GM19351 (cell line): ENCODE results near the gene HYAL2.
A peak's percentile ranks its signal among the peaks of the same experiment; 100 is the strongest.

Experiments
- ATAC-seq: cut with Tn5 transposase; IDR thresholded peaks from one replicate; pipeline ENCODE4 v1.9.1; 2021; ENCODE audit warnings: mild to moderate bottlenecking, moderate library complexity; ENCODE audit not compliant: unreplicated experiment

HYAL2 gene

DNA sequence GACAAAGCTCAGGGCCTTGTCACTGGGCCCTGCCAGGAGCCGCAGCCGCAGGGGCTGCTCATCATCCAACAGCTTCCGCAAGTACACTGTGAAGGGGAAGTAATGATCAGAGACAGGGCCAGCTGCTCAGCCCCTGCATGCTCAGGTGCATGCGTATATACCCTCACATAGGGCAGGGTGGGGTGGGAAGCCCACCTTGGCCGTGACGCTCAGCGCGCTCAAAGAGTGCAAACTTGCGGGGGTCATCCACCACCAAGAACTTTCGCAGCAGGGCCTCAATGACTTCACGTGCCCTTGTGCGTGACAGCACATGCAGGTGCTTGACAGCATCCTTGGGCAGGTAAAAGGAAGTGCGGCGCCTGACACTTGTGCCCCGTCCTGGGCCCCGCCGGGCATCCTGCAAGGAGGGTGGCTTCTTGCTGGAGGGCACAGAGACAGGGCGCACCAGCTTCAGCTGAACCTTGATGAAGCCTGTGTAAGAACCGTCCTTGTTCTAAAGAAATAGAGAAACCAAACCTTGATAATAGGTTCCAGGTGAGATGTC, 8.9 kb upstream of the HYAL2 start:
- no peak for ATAC-seq

DNA sequence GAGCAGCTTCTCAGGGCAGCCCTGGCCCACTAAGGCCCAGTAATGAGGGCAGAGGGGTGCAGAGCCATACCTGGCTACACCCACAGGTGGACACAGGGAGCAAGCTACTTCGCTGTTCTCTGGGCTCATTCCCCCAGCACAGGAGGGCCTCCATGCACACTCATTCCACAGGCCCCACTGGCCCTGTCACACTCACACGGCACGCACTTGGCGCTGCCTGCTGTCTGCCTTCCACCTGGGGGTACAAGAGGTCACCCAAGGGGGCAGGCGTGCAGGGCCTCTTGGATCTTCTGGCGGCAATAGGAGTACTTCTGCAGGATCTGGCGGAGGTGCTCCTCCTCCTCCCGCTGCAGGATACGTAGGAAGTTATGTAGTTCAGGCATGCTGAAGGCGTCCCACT, 7.8 kb upstream of the HYAL2 start:
- ATAC-seq, result no peak

DNA sequence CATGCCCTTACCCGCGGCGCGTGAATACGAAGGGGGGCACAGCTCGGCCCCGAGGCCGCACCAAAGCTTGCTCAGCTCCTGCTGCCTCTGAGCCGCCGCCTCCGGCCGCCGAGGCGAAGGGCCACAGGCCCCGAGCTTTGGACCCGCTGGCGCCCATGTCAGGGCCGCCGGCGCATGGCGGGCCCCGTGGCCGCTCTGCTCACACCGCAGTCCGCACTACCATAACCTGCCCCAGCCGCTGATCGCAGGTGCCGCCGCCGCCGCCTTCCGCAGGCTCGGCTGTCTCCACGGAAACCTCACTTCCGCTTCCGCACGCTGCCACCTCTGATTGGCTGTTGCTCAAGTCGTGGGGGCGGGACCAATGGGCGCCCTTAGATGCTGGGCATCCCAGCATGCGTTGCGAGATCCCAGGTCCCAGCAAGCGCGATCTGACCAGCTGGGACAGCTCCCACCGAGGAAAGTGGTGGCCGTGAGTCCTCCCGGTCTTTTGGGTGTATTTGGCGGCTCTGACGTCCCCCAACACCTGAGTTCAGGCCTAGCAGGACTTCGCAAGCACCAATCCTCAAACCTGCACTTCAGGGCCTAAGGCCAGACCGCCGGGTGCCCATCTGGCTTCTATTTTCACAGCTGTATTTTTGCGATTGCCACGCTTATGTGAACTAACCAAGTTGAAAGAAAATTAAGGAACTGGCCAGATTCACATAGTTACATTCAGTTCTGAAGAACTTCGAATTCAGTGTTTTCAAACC, 5.6 kb upstream of the HYAL2 start, which contains the start of gene TUSC2:
Gene TUSC2 (minus strand): TSS at position 281 of the 749 bp plus-strand sequence. CDS start 124 bp downstream, at position 157.
- ATAC-seq, result peak; percentile 92

DNA sequence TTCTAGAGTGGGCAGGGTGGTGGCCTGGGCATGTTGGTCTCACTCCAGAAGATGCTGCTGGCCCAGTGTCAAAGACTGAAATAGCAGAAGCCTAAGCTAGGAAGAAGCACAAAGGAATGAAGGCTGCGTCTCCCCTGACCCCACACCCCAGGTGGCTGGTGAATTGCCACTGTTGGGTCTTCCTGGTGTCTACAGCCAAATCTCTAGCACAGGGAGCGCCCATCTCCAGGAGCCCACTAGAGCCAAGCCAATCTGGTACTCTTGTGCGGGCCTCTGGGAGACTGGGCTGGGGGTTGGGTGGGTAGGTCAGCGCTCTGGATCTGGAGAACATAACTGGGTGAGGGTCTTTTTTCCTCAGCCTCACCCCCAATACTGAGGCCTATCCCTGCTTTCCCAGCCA, 4.6 kb upstream of the HYAL2 start:
- no peak for ATAC-seq

DNA sequence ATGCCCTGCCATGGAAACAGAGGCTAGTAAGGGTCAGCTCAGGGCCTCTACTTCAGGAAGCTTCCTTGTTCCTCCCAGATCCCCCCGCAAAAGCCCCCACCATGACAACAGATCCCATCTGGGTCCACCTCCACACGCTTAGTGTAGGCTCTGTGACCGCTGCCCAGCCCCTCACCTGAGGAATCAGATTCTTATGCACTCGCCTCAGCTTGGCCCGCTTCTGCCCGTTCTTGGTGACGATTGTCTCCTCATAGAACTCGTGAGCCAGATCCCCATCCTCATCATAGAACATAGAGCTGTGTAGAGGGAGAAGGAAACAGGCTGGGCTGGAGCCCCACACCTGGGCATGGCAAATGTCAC, 3.6 kb upstream of the HYAL2 start:
- ATAC-seq, result no peak

DNA sequence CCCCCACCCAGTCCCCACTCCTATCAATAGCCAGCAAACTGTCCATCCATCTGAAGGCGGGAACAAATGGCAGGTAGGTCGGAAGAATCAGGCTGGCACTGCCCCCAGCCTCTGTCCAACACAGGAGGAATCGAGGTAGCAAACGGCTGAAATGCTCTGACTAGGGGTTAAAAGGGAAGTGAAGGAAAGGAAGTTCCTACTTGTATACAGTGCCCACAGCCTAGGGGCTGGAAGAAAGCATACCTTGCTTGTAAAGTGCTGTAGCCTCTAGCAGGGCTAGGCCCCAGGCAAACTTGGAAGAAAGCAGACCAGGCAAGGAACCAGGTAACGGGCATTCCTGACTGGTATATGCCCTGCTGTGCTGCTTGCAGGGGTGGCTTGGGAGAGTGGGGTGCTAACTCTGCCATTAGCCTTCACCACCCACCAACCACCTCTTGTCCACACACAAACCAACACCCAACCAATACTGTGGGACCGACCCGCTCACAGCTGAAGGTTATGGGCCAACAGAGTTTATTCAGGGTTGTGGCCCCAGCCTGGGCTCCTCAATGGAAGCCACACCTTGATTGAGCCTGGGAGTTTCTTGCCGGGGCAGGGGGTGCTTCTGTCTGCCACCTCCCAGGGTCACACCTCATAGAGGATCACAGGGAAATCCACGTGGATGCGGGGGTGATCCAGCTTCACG, 3.1 kb upstream of the HYAL2 start:
- no peak for ATAC-seq

DNA sequence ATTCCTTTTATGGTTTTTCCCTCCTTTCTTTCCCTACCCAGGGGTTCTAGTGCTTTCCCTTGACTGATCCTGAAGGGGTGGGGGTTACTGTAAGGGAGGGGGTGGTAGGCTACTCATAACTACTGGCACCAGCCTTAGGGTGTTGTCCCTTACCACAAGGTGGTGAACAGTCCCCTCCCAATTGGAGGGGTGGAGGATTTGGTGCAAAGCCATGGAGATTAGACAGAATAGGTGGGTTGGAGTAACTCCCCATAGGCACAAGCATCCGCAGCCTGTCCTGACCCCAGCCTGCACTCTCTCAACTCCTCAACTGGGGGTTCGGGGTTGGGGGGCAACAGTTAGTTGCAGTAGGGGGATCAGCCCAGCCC, 2.6 kb upstream of the HYAL2 start:
- no peak for ATAC-seq

DNA sequence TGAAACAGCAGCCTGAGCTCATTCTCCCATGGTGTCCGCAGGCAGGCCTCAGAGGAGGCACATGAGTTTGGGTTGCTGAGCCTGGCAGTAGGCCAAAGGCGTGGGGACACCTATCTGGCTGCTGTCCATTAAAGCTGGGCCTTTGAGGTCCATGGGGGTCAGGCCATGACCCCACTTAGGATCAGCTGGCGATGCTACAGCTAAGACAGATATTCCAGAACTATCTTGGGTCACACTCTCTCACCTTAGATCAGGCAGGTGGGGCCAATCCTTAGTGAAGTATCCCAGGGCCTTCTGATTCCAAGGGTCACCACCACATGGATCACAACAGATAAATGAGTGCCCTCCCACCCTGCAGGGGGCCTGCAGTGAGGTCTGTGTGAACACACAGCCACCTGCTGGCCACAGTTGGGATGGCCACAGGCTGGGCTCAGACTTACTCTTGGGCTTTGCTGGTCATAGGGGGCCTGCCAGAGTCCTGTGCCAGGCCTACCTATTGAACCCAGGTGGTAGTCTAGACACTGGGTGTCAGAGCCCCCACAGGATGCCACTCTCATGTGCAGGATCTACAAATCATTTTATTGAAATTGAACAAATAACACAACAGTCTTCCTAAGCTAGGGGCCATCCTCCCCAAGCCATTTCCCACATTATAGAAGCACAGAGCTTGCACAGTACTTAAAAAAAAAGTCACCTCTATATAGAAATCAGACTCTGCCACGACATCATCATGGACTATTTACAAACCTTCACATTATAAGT, 2.0 kb upstream of the HYAL2 start:
- ATAC-seq, result no peak

DNA sequence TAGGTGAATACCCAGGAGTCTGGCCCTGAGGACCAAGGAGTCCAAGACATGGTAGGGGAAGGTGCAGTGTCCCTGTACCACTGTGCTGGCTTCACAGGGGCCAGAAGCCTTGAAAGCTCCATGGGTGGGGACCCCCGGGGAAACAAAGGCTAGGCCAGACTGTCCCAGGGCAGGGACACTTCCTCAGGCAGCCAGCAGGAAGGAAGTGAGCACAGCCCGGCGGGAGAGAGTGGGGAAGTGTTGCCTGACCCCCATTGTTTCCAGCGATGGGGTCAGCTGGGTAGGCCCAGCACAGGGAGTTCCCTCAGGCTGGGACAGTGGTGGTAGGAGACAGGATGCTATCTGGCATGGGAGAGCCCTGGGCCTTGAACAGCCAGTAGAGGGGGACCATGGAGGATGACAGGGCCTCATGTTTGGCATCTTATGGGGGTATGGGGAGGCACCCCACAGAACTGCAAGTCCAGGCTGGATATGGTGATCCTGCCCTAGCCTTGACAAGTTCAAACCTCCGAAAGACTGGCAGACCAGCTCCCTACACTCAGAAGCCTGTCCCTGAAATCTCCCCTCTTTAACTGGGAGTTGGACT, 1.2 kb upstream of the HYAL2 start:
- no peak for ATAC-seq

DNA sequence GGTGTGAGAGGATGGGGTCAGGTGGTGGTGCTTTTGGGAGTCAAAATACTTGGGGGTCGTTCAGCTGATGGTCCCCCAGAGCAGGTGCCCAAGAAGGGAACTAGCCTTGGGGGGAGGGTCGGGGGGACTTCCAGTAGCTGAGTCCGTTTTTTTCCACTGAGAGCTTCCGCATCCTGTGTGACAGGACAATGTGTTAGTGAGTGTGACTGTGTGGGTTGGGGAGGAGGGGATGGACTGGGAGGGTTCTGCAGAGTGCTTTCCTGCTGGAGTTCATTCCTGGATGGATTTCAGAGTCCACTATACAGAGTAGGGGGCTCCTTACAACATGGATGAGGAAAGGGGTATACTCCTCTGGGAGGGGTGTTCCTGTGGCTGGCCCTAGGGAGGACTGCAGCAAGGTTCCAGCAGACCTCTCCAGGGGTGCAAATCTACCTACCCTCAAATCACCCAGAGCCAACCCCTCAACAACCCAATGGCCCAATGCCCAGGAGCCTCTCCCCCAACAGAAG, 601 bp upstream of the HYAL2 start:
- no peak for ATAC-seq

DNA sequence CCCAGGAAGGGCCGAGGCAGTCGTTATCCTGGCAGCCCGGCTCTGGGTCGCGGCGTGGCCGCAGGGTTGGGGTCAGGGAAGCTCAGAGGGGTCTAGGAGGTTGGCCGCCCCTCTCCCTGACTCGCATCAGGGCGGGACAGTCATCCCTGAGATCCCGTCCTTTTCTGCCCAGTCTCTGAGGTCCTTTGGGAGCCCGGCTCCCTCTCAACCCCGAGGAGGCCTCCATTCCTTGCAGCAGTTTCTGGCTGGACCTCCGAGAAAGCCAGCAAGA, 495 bp downstream of the HYAL2 start:
- ATAC-seq, result no peak

DNA sequence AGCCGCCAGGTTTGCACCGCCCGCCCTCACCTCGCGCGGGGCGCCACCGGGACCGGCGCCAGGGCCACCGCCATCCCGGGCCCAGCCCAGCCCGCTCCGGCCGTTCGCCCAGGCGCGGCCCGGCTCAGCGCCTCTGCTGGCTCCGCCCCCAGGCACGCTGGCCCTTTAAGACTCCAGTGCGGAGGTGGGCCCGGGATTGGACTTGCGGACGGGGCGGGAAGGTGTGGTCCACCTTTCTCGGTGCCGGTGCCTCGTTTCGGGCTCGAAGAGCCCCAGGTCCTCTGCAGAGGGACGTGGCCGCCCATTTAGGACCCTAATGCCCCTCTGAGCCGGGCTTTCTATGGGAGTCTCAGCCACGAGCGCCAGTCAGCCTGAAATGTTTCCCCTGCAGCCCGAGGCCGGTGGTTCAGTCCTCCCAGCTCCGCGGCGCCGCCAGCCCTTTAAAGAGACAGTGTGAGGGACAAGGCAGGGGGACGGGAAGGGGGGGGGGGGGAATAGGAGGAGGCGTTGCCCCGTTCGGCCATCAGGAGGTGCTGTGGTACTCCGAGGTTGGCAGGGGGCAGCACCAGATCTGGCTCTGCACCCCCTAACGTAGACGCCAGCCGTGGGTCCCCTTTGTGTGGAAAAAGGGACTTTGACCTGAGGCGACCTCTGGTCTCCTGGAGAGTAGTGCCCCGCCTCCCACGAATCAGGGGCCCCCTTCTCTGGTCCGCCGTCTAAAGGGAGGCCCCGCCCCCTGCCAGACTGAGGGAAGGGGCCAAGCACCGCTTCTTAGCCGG, 1.0 kb downstream of the HYAL2 start:
- peak; percentile 70 for ATAC-seq

DNA sequence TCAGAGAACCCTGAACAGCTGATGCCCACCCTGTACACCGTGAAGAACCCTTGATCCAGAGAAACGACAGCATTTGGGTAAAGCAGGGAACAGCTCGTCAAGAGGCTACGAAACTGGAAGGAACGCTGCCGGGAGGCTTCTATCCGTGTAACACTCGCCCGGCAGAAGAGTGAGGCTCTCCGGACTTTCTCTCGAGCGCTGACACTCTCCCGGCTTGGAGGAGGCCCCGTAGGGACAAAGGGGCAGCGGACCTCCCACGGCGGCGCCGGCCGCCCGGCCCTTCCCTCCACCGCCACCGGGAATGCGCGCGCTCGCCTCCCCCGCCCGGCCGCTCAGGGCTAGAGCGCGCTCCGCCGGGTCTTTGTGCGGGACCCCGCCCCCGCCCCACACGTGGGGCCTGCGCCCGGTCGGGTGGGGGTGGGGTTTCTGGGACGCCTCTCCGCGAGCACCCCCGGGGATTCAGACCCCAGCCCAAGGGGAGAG, 1.7 kb downstream of the HYAL2 start:
- peak; percentile 40 for ATAC-seq

DNA sequence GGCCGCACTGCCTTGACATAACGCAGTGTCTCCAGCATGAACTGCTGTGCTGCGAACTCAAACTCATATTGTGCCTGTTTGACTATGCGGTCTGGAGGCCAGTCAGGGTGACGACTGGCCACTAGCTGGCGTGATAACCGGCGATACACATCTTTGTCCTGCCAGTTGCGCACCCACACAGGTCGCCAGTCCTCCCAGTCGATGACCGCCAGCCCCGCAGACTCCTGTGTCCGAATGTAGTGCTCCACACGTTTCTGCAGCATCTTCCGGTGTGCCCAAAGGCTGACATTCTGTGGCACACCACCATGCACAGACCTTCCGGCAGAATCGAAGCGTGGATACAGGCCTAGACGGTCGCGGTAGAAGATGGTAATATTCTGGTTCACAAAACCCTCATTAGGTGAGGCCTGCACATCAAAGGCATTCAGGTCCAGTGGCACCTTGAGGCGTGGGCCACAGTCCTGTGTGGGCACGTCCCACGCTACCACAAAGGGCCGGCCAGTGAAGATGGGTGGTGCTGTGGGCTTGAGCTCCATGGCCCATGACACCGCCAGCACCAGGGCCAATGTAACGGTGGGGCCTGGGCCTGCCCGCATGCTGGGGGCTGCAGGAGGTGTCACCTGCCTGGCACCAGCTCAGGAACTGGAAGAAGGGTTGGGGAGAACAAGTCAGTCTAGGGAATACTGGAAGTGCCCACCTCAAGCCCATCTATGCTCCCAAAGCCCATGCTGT, 2.5 kb downstream of the HYAL2 start:
- ATAC-seq, result no peak

DNA sequence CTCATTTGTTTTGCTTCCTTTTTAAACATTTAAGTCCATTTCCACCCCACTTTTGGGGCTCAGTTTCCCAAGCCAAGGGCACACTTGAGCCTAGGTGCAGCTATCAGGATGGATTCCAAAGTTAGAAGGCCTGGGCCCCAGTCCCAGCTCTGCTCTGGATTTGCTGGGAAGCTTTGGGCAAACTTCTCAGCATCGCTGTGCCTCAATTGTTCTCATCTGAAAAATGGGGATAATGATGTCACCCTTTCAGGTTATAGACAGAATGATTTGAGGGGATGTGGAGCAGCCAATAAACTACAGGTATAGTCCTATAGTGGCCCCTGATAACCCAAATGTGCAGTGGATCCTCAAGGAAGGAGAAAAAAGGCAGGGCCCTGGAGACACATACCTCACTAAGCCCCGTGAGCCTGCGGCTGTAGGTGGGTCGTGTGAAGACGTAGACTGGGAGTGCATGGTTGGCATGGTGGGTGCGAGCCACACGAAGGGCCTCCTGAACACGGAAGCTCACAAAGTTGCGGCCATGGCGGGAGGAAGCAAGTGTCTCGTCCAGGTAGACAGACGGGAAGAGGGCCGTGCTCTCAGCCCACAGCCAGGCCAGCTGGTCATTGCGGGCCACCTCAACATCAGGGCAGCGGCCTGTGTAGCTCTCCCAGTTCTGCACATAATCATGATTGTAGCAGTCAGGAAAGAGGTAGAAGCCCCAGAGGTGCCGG, 3.2 kb downstream of the HYAL2 start:
- ATAC-seq, result no peak

DNA sequence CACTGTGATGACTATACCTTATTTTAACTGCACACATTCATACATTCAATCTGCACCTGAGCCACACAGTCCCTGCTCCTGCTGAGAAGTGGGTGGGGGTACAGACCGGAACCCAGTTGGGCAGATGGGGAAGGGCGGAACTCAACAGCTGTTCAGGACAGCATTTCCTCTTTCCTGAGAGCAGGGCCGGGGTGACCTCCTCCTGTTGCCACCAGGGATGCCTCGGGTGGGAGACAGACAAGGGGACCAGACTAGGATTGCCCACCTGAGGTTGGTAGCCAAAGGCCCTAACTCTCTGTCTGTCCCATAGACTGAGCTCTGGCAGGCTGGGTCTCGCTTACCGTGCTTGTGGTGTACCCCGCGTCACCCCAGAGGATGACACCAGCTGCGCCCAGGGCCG, 3.9 kb downstream of the HYAL2 start:
- ATAC-seq, result no peak

DNA sequence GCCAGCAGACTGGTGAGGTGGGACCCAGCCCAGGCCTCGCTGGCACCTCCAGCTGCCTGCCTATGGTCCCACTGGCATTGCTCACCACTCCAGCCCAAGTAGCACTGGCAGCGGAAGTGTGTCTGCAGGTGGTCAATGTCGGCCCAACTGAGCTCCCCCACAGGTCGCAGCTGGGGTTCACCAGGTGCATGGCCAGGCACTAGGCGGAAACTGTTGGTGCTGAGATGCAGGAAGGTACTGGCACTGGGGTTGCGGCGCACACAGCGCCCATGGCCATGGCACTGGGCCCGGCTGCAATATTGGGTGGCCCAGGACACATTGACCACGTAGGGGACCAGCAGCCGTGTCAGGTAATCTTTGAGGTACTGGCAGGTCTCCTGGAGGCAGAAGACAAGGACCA, 4.4 kb downstream of the HYAL2 start:
- ATAC-seq, result no peak

DNA sequence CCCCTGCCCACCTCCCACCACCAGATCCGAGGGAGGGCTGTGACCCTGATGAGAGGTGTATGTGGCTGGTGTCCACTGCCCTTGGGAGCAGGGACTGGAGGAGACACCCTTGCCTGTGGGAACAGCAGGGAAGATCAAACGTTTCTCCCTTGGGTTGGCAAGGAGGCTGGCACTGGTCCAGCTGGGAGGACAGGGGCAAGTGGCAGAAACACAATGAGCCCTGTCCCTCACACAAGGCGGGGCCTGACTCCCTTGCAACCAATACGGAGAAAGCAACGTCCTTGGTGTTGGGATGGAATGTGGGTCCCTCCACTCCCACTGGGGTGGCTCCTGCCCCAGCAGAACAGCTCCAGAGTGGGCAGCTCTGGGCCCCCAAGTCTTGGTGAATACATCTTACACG, 5.2 kb downstream of the HYAL2 start:
- ATAC-seq, result no peak

DNA sequence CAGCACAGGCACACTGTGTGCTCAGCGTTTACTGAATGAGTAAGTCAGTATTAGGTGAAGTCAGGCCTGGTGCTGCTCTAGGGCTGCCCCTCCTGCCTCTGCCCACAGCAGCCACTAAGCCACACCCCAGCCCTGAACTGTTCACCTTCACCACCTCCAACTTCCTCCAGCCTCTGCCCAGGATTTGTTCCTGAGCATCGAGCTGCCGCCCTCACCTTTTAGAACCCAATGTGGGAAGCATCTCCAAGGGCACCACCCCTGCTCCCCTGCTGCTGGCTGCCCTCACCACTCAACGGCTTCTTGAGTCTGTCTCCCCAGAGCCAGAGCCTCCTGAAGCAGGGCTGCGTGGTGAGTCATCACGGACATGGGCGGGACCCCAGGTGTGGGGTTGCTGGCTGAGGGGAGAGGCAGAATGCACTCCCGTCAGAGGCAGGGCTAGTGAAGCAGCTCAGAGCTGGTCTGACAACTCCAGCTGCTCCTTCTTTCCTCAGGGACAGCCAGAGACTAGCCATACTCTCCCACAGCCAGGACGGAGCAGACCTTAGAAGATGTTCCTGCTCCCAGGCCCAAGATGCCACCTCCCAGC, 5.8 kb downstream of the HYAL2 start:
- ATAC-seq, result peak; percentile 46
